Progenitor cell of endocrine pancreas (in vitro differentiated cells): Measurements from ENCODE around the gene GFPT1. TPM values are rescaled to one million over a fixed set of nuclear protein-coding genes. Genes with fewer than 3 reads are reported as not detected.

Source experiments
- DNase-seq: peaks from one replicate; pipeline ENCODE4 v3.0.0; 2021; ENCODE audit warnings: low spot score; ENCODE audit not compliant: unreplicated experiment
- H3K27ac Mint-ChIP-seq: 2 replicates; pipeline ENCODE4 v1.8.0; 2021; ENCODE audit warnings: mild to moderate bottlenecking, moderate library complexity, mixed read lengths
- H3K27me3 Mint-ChIP-seq: 2 replicates; pipeline ENCODE4 v1.8.0; 2021; ENCODE audit warnings: mixed read lengths
- H3K36me3 Mint-ChIP-seq: 2 replicates; pipeline ENCODE4 v1.8.0; 2022; ENCODE audit warnings: mixed read lengths; ENCODE audit not compliant: insufficient read depth
- H3K4me1 Mint-ChIP-seq: 2 replicates; pipeline ENCODE4 v1.8.0; 2021; ENCODE audit warnings: low read depth, mixed read lengths
- H3K4me3 Mint-ChIP-seq: 2 replicates; pipeline ENCODE4 v1.8.0; 2021; ENCODE audit warnings: low read depth, mild to moderate bottlenecking, moderate library complexity, mixed read lengths
- H3K9me3 Mint-ChIP-seq: 2 replicates; pipeline ENCODE4 v1.8.0; 2021; ENCODE audit warnings: low read depth, mixed read lengths
- CTCF ChIP-seq: fragments of 200-600 bp; sonication (generic); IDR thresholded peaks from one replicate; pipeline ENCODE4 v1.5.0; 2021; ENCODE audit warnings: antibody characterized with exemption, mild to moderate bottlenecking; ENCODE audit not compliant: unreplicated experiment
- total RNA-seq: library from RNA; stranded (reverse); gene quantifications from 2 replicates; pipeline ENCODE4 v1.2.1, GENCODE V29; 2021

GFPT1 gene
- total RNA-seq, 1 donor from 2014 or later: 51.9 TPM

- no peak overlapping the region for H3K27ac Mint-ChIP-seq
- peaks cover 1% of the 10 kb centered on the region for H3K36me3 Mint-ChIP-seq
- TF ChIP-seq CTCF: no peak
- H3K4me1 Mint-ChIP-seq: no peaks in the 10 kb centered on the region
- no peak overlapping the region for H3K4me3 Mint-ChIP-seq
- H3K27me3 Mint-ChIP-seq: peaks cover 28% of the 10 kb centered on the region
- H3K9me3 Mint-ChIP-seq: no peaks in the 10 kb centered on the region
- DNase-seq: no peak
These were observed 88.2 kb downstream of the GFPT1 start for GRCh38 chr2:69298862-69299261.

GRCh38 chr2:69298261-69298660 is 88.8 kb downstream of the GFPT1 start:
- TF ChIP-seq CTCF: no peak
- no peak for DNase-seq
- Mint-ChIP-seq H3K9me3 (no peaks in the 10 kb centered on the region), H3K27ac (no peak overlapping the region), H3K36me3 (peaks cover 1% of the 10 kb centered on the region), H3K4me1 (no peaks in the 10 kb centered on the region), H3K4me3 (no peak overlapping the region), H3K27me3 (peaks cover 22% of the 10 kb centered on the region)

- Mint-ChIP-seq H3K27ac (no peak overlapping the region), H3K9me3 (no peaks in the 10 kb centered on the region), H3K4me1 (no peaks in the 10 kb centered on the region), H3K27me3 (peaks cover 17% of the 10 kb centered on the region), H3K36me3 (no peaks in the 10 kb centered on the region), H3K4me3 (no peak overlapping the region)
- no peak for DNase-seq
- TF ChIP-seq CTCF: no peak
These were observed 89.8 kb downstream of the GFPT1 start for GRCh38 chr2:69297216-69297615.

- Mint-ChIP-seq H3K27ac (no peak overlapping the region), H3K4me1 (no peaks in the 10 kb centered on the region), H3K9me3 (no peaks in the 10 kb centered on the region), H3K27me3 (peaks cover 17% of the 10 kb centered on the region), H3K4me3 (no peak overlapping the region), H3K36me3 (no peaks in the 10 kb centered on the region)
- TF ChIP-seq CTCF: no peak
- no peak for DNase-seq
These were observed 90.6 kb downstream of the GFPT1 start for GRCh38 chr2:69296421-69296820.

GRCh38 chr2:69292256-69292655 is 94.8 kb downstream of the GFPT1 start:
- TF ChIP-seq CTCF: no peak
- H3K27me3 Mint-ChIP-seq: peaks cover 12% of the 10 kb centered on the region
- no peak overlapping the region for H3K4me3 Mint-ChIP-seq
- H3K27ac Mint-ChIP-seq: no peak overlapping the region
- DNase-seq: no peak
- H3K36me3 Mint-ChIP-seq: no peaks in the 10 kb centered on the region
- H3K9me3 Mint-ChIP-seq: no peaks in the 10 kb centered on the region
- no peaks in the 10 kb centered on the region for H3K4me1 Mint-ChIP-seq
